ENCODE results near the gene ENSA.

Gene ENSA, protein sequence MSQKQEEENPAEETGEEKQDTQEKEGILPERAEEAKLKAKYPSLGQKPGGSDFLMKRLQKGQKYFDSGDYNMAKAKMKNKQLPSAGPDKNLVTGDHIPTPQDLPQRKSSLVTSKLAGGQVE

DNA sequence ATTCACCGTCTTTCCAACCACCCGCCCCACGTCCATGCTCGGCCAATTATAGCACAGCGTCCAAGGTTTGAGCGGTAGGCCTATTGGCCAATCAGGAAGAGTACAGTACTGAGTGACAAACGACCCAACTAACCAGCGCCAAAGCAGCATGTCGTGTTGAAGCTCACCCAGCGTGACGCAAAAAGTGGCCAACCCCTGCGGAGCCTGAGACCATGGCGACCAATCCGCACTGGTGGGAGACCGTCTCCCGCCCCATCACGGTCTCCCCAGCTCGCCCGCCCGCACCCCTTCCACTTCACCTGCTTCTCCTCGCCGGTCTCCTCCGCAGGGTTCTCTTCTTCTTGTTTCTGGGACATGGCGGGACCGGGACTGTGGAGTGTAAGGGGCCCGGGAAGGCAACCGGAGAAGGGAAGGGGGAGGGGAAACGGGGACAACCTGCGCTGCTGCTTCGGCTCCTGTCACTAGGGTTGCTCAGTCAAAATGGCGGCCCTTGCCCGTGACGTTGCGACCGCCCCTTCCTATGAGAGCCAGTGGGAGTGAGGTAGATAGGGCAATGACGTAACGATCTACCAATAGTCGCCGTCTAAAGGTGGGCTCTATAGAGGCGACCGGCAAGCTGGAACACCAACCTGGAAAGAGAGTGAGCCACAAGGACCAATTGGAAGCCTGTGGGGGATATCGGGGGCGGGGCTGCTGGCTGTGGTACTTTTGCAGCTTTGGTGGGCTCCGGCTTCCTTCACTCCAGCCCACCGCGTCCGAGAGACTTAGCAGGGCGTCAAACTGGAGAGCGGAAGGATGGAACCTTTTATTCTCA, at the start of gene ENSA:
Gene ENSA (minus strand): TSS at position 498 of the 814 bp plus-strand sequence. CDS start 142 bp downstream, at position 356.
- peaks cover 29% of the 10 kb centered on the region for H3K36me3 ChIP-seq
- peaks cover 27% of the 10 kb centered on the region in 2 experiments for H3K4me1 ChIP-seq (ENCODE audit: control insufficient read depth in 1 of 2, insufficient read depth in 1 of 2, low read depth in 1 of 2, low read length in 1 of 2)
- no peaks in the 10 kb centered on the region for H3K9me3 ChIP-seq
- H3K27ac ChIP-seq = peak within 1 kb of the TSS; percentile 96
- no peaks in the 10 kb centered on the region for H3K27me3 ChIP-seq
- H3K4me3 ChIP-seq (ENCODE audit: low read depth in 1 of 2, low read length in 1 of 2) = peak within 1 kb of the TSS; percentile 76 to 79
- TF ChIP-seq, protein P1, sequence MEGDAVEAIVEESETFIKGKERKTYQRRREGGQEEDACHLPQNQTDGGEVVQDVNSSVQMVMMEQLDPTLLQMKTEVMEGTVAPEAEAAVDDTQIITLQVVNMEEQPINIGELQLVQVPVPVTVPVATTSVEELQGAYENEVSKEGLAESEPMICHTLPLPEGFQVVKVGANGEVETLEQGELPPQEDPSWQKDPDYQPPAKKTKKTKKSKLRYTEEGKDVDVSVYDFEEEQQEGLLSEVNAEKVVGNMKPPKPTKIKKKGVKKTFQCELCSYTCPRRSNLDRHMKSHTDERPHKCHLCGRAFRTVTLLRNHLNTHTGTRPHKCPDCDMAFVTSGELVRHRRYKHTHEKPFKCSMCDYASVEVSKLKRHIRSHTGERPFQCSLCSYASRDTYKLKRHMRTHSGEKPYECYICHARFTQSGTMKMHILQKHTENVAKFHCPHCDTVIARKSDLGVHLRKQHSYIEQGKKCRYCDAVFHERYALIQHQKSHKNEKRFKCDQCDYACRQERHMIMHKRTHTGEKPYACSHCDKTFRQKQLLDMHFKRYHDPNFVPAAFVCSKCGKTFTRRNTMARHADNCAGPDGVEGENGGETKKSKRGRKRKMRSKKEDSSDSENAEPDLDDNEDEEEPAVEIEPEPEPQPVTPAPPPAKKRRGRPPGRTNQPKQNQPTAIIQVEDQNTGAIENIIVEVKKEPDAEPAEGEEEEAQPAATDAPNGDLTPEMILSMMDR (IDR thresholded peaks at IDR 0.05) = peak; percentile 49

DNA sequence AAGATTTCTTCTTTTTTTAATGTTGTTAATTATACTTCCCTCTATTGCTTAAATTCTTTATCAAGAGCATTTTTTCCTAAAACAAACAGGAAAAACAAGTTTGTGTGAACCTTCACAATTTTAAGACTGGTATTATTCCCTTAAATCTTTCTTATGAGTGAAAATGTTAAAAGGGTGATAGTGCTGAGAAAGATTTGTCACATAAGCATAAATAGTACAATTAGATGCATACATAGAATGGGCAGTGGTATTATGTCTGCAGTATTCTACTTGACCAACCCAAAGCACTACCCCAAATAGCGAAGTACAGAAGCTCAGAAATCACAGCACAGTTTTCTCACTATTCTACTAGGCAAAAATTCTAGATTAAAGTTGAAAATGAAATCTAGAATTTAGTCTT, 49.6 kb upstream of the ENSA start:
- no peaks in the 10 kb centered on the region for H3K27me3 ChIP-seq
- TF ChIP-seq, protein P1 (IDR thresholded peaks at IDR 0.05) = no peak
- H3K27ac ChIP-seq = no peak overlapping the region
- H3K9me3 ChIP-seq = no peaks in the 10 kb centered on the region
- no peak overlapping the region for H3K4me3 ChIP-seq (ENCODE audit: low read depth in 1 of 2, low read length in 1 of 2)
- H3K36me3 ChIP-seq = no peaks in the 10 kb centered on the region
- H3K4me1 ChIP-seq (ENCODE audit: control insufficient read depth in 1 of 2, insufficient read depth in 1 of 2, low read depth in 1 of 2, low read length in 1 of 2) = no peaks in the 10 kb centered on the region

DNA sequence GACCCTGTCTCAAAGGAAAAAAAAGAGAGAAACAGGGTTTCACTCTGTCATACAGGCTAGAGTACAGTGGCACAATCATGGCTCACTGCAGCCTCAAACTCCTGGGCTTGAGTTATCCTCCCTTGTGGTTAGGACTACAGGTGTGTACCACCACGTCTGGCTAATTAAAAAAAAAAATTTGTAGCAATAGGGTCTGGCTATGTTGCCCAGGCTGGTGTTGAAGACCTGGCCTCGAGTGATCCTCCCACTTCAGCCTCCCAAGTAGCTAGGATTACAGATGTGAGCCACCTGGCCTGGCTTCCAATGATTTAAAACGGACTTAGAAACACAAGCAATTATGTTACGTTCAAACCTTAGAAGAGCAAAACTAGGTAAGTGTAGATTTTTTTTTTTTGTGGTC, 45.5 kb upstream of the ENSA start:
- H3K4me3 ChIP-seq (ENCODE audit: low read depth in 1 of 2, low read length in 1 of 2) = no peak overlapping the region
- no peaks in the 10 kb centered on the region for H3K27me3 ChIP-seq
- no peaks in the 10 kb centered on the region for H3K9me3 ChIP-seq
- no peaks in the 10 kb centered on the region for H3K36me3 ChIP-seq
- no peak overlapping the region for H3K27ac ChIP-seq
- no peaks in the 10 kb centered on the region for H3K4me1 ChIP-seq (ENCODE audit: control insufficient read depth in 1 of 2, insufficient read depth in 1 of 2, low read depth in 1 of 2, low read length in 1 of 2)
- TF ChIP-seq, protein P1 (IDR thresholded peaks at IDR 0.05) = no peak

DNA sequence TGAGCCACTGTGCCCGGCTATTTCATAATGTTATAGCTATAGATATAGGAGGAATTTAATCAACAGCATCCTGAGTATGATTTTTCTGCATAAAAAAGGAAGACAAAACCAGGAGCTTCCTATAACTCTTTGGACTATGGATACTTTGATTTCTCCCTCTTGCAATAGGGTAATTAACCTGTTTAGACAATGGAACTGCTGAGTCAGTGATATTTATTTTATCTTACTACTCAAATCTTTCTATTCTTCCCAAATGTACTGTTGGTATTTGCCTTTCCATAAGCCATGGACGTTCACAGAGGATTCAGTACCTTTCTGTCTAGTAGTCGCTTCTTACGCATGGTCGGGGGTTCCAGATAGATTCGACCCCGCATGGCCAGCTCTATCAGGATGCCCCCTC, 33.9 kb upstream of the ENSA start:
- TF ChIP-seq, protein P1 (IDR thresholded peaks at IDR 0.05) = no peak
- Histone ChIP-seq H3K36me3 (no peaks in the 10 kb centered on the region), H3K4me1 (ENCODE audit: control insufficient read depth in 1 of 2, insufficient read depth in 1 of 2, low read depth in 1 of 2, low read length in 1 of 2) (peaks cover 8 to 9% of the 10 kb centered on the region in 2 experiments), H3K27me3 (no peaks in the 10 kb centered on the region), H3K27ac (no peak overlapping the region), H3K4me3 (ENCODE audit: low read depth in 1 of 2, low read length in 1 of 2) (no peak overlapping the region), H3K9me3 (no peaks in the 10 kb centered on the region)

DNA sequence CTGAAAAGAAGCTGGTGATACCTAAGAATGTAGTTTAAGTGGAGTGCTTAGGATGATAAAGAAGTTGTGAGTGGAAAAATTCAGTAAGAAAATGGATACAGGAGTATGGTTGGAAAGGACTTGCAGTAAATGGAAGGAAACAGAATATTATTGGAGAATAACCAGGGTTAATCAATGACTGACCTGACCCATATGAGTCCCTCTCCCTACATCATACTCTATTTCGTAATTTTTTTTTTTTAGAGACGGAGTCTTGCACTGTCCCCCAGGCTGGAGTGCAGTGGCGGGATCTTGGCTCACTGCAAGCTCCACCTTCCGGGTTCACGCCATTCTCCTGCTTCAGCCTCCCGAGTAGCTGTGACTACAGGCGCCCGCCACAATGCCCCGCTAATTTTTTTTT, 33.4 kb upstream of the ENSA start:
- TF ChIP-seq, protein P1 (IDR thresholded peaks at IDR 0.05) = no peak

More for the DNA sequence above, 33.4 kb upstream of the ENSA start:
- H3K27ac ChIP-seq = no peak overlapping the region
- no peaks in the 10 kb centered on the region for H3K9me3 ChIP-seq
- H3K4me3 ChIP-seq (ENCODE audit: low read depth in 1 of 2, low read length in 1 of 2) = no peak overlapping the region
- no peaks in the 10 kb centered on the region for H3K27me3 ChIP-seq
- peaks cover 12 to 14% of the 10 kb centered on the region in 2 experiments for H3K4me1 ChIP-seq (ENCODE audit: control insufficient read depth in 1 of 2, insufficient read depth in 1 of 2, low read depth in 1 of 2, low read length in 1 of 2)
- H3K36me3 ChIP-seq = no peaks in the 10 kb centered on the region
